ENCODE results near the gene SRGAP3. TPM values are rescaled to one million over a fixed set of nuclear protein-coding genes. Genes with fewer than 3 reads are reported as not detected.
"Not testable (repeated sequence)": the region's sequence is repeated elsewhere in the genome, so short reads cannot be mapped to it uniquely, and the experiment has no call there.

The SRGAP3 gene
- total and polyA plus RNA-seq, 10 of the 15 experiments (the other 5 are each of a cell fraction or from before 2014, with no cell fraction given): 0.32 to 1.7 (median 0.99) TPM

GRCh38 chr3:9085428-9085827 lies 164.0 kb downstream of the SRGAP3 start:
- in situ Hi-C loops (cut with MboI); H3K36me3 ChIP-seq (ENCODE audit: control insufficient read depth in 2 of 2, insufficient read depth in 2 of 2, low read length in 1 of 2); H3K27me3 ChIP-seq (replicated peaks in 1 of 2; ENCODE audit: control insufficient read depth in 2 of 2, insufficient read depth in 2 of 2, low read length in 1 of 2); DNase-seq (ENCODE audit: low read depth, low spot score); H3K4me1 ChIP-seq (ENCODE audit: control insufficient read depth, insufficient read depth, low read length); FAIRE-seq; H3K4me3 ChIP-seq; intact Hi-C loops (cut with micrococcal nuclease; ENCODE audit: unreplicated experiment); RAD21 ChIA-PET (ENCODE audit: unreplicated experiment); H3K9ac ChIP-seq (ENCODE audit: control insufficient read depth, insufficient read depth, low read length); BruUV-seq (replicated peaks); H4K20me1 ChIP-seq (ENCODE audit: control insufficient read depth, insufficient read depth); H3K9me3 ChIP-seq (replicated peaks; ENCODE audit: control insufficient read depth, insufficient read depth, low read length); H3K79me2 ChIP-seq (ENCODE audit: control insufficient read depth, insufficient read depth, low read length); ATAC-seq; H2AFZ ChIP-seq (ENCODE audit: control insufficient read depth, low read depth, low read length); H3K27ac ChIP-seq (ENCODE audit: control insufficient read depth, insufficient read depth); POLR2A ChIA-PET; H3K4me2 ChIP-seq (ENCODE audit: control insufficient read depth, insufficient read depth): not testable (repeated sequence)
- SMC1A ChIA-PET (ENCODE audit: uncharacterized antibody, unreplicated experiment): interaction anchor here (0.9 kb wide), 1 partner anchor 22 kb away, joined by 3 read pairs; no protein-coding TSS in a partner anchor
- WGBS (ENCODE audit: insufficient coverage, insufficient replicate concordance, low lambda C conversion rate, missing lambda C conversion rate): 27% methylated on average over 2 of the region's 2 CpGs
- CTCF ChIA-PET: interaction anchor here (0.9 kb wide), 1 partner anchor 17 kb away, joined by 3 read pairs; no protein-coding TSS in a partner anchor

GRCh38 chr3:9081184-9081818 lies 168.1 kb downstream of the SRGAP3 start:
- ChIA-PET CTCF (interaction anchor here (0.9 to 1.5 kb wide), 3 partner anchors 12 to 312 kb away, joined by 3 read pairs; partner anchors contain the start of gene OXTR), POLR2A (no interaction called here), RAD21 (ENCODE audit: unreplicated experiment) (no interaction called here), SMC1A (ENCODE audit: uncharacterized antibody, unreplicated experiment) (interaction anchor here (0.9 kb wide), 1 partner anchor 164 kb away, joined by 3 read pairs; no protein-coding TSS in a partner anchor)
- no peak overlapping the region for H3K4me2 ChIP-seq (ENCODE audit: control insufficient read depth, insufficient read depth)
- intact Hi-C loops (cut with micrococcal nuclease; ENCODE audit: unreplicated experiment): no loop called here
- DNase-seq (ENCODE audit: low read depth, low spot score) (no peak), FAIRE-seq (no peak), ATAC-seq (no peak)
- H3K79me2 ChIP-seq (ENCODE audit: control insufficient read depth, insufficient read depth, low read length): no peaks in the 10 kb centered on the region
- H3K4me1 ChIP-seq (ENCODE audit: control insufficient read depth, insufficient read depth, low read length): 0 out of 2 replicates have a peak, but pooled peaks cover 8% of the 10 kb centered on the region
- in situ Hi-C loops (cut with MboI): no loop called here
- H2AFZ ChIP-seq (ENCODE audit: control insufficient read depth, low read depth, low read length): no peak overlapping the region
- no peak overlapping the region for H3K9ac ChIP-seq (ENCODE audit: control insufficient read depth, insufficient read depth, low read length)
- no peaks in the 10 kb centered on the region; the same call in 2 of the 3 replicates for H3K9me3 ChIP-seq (replicated peaks; ENCODE audit: control insufficient read depth, insufficient read depth, low read length)
- H3K27me3 ChIP-seq (replicated peaks in 1 of 2; ENCODE audit: control insufficient read depth in 2 of 2, insufficient read depth in 2 of 2, low read length in 1 of 2): no peaks in the 10 kb centered on the region
- H3K27ac ChIP-seq (ENCODE audit: control insufficient read depth, insufficient read depth): no peak overlapping the region
- TF ChIP-seq HDGF (IDR thresholded peaks at IDR 0.05) (no peak), SPI1 (IDR thresholded peaks at IDR 0.05; ENCODE audit: borderline replicate concordance, insufficient read depth, low read depth, low read length) (0 out of 2 replicates have a peak, but pooled peaks have one; percentile 24)
- no peaks in the 10 kb centered on the region for H3K36me3 ChIP-seq (ENCODE audit: control insufficient read depth in 2 of 2, insufficient read depth in 2 of 2, low read length in 1 of 2)
- WGBS (ENCODE audit: insufficient coverage, insufficient replicate concordance, low lambda C conversion rate, missing lambda C conversion rate): 40% methylated on average over 1 of the region's 1 CpG
- no peak overlapping the region for H3K4me3 ChIP-seq
- H4K20me1 ChIP-seq (ENCODE audit: control insufficient read depth, insufficient read depth): no peaks in the 10 kb centered on the region
- no TSS peak for BruUV-seq (replicated peaks)
